Hippocampal formation (tissue), 2 donors: ENCODE measurements around the gene KATNAL1.

Experiments used
- DNase-seq, 2 donors: peaks; one replicate each; lab custom pipeline; 2025; lab: John Stamatoyannopoulos, UW

The KATNAL1 gene

DNA sequence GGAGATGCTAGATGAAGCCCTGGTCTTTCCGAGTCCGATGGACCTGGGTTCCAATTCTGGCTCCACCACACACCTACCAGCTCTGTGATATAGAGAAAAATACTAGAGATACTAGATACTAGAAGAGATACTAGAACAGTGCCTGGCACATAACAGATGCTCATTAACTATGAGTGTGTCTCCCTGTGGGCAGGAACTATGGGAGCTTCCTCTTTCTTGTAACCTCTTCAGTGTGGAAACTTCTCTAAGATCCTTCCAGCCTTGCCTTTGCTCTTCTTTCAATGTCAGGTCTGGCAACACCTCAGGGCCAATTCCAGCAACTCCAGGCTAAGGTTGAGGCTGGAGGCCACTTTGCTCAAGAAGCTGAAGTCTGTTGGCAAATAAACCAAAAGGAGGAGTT lies 143.9 kb downstream of the KATNAL1 start:
- DNase-seq = no peak

DNA sequence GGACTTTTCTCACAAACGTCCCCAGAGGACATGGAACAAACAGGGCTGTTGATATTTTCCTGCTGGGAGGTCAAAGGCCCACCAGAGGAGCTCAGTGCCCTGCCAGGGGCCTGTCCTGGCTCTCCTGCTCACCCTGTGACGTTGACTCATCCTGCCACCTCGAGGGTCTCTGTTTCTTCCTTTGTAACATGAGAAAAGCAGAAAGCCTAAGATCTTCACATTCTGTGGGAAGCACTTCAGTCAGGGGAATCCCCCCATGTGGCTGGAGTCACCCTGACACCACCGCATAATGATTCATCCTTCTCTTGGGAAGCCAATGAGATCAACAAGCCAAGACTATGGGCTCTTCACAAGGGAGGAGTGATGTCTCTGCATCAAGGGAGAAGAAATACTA lies 147.9 kb downstream of the KATNAL1 start:
- no peak for DNase-seq

DNA sequence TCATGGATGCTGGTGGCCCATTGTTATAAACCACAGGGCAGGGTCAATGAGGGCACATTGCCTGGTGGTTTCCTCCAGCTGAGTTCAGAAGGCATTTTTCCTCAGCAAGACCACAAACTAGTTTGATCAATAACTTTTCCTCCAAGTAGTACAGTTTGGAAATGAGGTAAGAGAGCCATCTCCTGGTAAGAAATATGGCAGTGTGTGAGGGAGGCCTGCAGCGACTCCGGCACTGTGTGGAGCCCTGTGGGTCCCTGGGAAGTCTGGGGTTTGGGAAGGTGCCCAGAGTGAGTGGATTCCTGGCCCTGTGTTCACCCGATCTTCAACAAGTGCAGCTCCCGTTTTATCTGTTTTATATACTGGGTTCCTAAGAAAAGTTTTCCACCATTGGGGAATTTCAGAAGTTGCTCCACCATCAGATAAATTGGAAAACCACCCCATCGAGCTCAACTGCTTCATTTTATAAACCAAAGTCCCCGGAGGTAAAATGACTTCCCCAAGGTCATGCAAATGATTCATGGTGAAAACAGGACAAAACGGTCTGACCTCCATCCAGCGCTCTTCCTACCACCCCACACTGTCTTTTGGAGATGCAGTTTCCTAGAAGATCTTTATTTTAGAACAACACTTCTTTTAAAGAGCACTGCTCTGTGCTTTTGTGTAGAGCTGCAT lies 148.4 kb downstream of the KATNAL1 start:
- DNase-seq = peak in 1 of 2 donors; percentile 37

DNA sequence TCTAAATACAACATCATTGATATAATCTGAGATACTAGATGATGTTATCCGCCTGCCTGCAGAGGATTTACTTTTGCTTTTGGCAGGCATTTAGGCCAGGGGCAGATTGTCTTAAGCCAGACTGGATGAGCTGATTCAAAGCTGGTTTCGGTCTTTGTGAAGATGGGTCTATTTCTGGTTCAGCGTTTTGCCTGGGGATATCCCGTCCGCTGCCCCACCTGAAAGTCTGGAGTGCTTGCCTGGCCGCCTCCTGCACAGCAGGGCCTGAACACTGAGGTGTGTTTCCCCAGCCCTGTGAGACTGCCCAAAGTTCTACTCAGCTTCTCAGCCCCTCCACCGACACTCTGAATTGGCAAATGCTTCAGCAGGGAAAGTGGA lies 149.7 kb downstream of the KATNAL1 start:
- DNase-seq = no peak

DNA sequence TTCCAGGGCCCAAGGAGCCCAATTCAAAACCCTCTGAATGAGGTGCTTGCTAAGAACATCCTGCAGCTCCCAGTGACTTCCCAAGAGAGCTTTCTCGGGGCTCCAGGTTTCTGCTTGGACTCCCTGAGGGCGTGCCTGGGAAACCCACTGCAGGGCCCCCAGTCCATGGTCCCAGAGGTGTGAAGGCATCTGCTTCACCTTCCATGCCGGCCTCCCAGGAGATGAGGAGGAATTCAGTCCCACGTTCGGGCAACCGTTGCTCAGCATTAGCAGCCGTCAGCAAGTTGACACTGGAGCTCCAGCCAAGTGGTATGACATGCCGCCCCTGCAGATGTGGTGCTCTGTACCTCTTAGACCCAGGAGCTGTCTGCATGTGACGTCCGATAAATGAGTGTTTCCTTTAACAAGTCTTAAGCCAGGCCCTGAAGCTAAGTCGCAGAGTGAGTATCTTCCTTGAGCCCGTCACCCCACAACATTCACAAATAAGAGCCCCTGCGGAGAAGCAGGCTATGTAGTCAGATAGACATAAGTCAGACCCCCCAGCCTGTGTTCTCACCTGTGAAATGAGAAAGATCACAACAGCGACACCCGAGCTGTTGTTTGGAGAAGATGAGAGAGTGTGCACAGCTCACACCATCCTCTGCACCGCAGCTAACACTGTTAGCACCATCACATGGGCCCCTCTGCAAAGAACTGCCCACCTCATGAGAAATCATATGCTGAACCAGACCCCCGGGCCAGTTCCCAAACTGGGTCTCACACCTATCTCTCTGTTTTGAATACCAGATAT lies 150.3 kb downstream of the KATNAL1 start:
- no peak for DNase-seq

DNA sequence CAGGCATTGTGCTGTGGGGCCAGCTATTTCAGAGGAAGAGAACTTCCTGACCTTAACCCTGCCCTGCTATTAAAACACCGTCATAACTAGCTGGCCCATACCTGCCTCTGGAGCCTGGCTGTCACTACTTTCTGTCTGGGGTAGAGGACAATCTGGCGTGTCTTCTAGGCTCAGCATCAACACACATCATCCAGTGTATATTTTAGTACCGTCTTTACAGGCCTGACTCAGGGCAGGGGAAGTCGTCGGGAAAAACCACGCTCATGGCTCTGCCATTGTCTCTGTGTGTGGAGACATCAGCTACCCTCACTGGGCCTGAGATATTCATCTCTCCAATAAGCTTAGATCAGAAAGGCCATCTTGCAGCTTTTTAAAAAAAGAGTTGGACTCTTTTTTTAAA lies 151.1 kb downstream of the KATNAL1 start:
- no peak for DNase-seq

DNA sequence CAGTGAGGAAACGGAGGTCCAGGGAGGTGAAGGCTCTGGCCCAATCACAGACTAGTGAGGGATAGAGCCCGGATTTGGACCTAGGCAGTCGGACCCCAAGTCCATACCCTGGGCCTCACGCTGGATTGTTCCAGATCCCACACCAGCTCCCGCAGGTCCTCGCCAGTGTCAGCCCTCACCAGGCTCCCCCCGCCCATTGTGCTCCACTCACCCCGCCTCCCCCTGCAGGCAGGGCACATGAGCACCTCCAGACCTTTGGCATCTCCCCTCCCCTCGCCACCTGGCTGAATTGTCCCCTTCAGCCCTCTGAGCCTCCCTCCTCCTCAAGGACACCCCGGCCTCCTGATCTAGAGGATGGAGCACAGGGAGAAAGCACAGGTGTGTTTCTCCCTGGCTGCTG lies 152.4 kb downstream of the KATNAL1 start:
- DNase-seq = no peak

DNA sequence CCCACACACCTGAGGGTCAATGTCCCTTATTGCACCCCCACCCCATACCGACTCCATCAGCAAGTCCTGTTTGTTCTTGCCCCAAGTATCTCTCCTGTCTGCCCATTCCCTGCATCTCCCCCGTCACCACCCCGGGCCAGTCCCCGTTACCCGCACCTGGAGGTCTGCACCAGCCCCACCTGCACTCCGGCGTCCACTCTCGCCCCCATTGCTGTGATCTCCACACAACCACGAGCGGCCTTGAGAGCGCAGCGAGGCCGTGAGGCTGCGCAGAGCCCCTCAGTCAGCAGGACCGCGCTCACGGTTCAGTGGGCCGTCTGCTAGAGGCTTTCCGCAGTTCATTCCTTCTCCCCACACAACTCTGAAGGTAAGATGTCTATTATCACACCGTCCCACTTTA lies 152.8 kb downstream of the KATNAL1 start:
- DNase-seq = no peak

DNA sequence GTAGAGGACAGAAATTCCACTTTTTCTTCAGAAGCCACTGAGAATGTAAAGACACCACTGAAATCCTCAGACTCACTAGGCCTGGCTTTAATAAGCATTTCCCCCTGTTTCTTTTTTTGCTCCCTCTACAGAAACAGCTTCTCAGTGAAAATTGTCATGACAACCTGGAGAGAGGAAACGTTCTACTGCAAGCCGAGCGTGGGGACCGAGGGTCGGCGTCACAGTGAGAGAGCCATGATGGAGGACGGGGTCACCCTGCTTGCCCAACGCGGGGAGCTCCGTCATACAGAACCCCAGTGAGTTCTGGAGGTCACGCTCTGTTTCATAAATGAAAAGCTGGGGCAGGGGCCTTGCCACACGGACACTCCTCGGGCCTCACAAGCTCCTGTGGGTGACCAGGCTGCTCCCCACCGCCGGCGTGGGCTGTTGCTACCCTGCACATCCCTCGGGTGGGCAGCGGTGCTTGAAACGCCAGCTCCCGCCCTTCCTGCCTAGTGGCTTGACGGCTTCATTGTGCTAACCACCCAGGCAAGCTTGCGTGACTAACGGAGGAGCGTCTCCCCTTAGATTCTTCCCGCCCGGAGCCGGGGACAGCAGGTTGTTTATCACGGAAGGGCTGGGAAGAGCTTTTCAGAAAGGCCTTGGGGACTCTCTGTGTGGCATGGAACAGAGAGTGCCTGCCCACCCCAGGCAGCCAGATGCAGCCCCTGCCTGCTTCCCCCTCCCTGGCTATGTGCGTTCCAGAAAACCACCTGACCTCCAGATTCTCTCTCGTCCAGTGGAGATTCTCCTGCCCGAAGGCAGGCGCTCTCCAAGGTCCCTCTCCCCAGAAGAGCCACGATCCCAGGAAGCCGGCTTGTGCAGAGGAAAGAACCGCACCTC lies 153.6 kb downstream of the KATNAL1 start:
- peak in 1 of 2 donors; percentile 20 for DNase-seq
